HL-60 (cell line): ENCODE measurements around the gene SMC4.

ENCODE experiments used
- GABPA ChIP-seq: IDR thresholded peaks from 2 replicates; pipeline ENCODE4 v1.6.1; 2012; ENCODE audit warnings: low read depth
- REST ChIP-seq: IDR thresholded peaks from 2 replicates; pipeline ENCODE4 v1.6.1; 2012; ENCODE audit warnings: low read depth; ENCODE audit not compliant: insufficient replicate concordance
- TF ChIP-seq, protein P1 (sequence below): IDR thresholded peaks from one replicate; pipeline ENCODE4 v1.5.1; 2011; ENCODE audit warnings: low read length, control low read depth, inconsistent platforms; ENCODE audit not compliant: insufficient read depth

DNA sequence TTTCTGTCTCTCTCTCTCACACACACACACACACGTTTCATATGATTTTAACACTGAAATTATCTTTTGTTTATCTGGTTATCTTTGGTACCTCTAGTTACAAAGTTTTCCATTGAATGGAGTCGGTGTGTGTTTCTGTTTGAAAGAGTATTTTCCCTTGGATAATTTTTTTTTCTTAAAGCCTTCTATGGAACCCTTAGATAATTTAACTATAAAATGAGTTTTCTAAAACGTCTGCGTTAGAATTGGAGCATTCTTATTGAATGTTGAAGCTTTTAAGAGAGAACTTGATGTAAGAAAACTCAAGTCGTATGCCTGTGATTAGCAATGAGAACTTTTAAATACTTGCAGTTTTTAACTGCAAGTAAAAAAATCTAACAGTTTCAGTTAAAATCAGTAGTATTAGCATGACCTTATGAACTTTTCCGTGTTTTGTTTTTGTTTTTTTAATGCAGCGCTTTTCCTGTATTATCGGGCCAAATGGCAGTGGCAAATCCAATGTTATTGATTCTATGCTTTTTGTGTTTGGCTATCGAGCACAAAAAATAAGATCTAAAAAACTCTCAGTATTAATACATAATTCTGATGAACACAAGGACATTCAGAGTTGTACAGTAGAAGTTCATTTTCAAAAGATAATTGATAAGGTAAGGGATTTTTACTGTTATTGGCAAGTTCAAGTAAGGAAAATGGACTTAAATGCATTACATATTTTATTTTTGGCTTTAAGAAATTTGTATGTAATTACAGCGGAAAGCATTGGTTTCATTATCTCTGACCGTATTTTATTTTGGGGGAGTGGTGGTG lies 3.0 kb downstream of the SMC4 start:
- TF ChIP-seq, protein P1, sequence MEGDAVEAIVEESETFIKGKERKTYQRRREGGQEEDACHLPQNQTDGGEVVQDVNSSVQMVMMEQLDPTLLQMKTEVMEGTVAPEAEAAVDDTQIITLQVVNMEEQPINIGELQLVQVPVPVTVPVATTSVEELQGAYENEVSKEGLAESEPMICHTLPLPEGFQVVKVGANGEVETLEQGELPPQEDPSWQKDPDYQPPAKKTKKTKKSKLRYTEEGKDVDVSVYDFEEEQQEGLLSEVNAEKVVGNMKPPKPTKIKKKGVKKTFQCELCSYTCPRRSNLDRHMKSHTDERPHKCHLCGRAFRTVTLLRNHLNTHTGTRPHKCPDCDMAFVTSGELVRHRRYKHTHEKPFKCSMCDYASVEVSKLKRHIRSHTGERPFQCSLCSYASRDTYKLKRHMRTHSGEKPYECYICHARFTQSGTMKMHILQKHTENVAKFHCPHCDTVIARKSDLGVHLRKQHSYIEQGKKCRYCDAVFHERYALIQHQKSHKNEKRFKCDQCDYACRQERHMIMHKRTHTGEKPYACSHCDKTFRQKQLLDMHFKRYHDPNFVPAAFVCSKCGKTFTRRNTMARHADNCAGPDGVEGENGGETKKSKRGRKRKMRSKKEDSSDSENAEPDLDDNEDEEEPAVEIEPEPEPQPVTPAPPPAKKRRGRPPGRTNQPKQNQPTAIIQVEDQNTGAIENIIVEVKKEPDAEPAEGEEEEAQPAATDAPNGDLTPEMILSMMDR, result no peak
- TF ChIP-seq GABPA (no peak), REST (no peak)
